Mesendoderm (in vitro differentiated cells): ENCODE data around the gene NME4.

Experiments used
- DNase-seq: peaks from one replicate; pipeline ENCODE4 v3.0.0; 2013
- H2AK5ac ChIP-seq: 2 replicates; pipeline ENCODE4 v1.6.1; 2013; ENCODE audit warnings: low read length, inconsistent platforms
- H2BK120ac ChIP-seq: 2 replicates; pipeline ENCODE4 v1.6.1; 2013; ENCODE audit warnings: low read depth, mild to moderate bottlenecking, low read length, moderate library complexity, mixed read lengths
- H2BK15ac ChIP-seq: replicated peaks from 2 replicates; pipeline ENCODE4 v1.6.1; 2013; ENCODE audit warnings: low read depth, mild to moderate bottlenecking, moderate library complexity
- H2BK5ac ChIP-seq: 2 replicates; pipeline ENCODE4 v1.6.1; 2013; ENCODE audit warnings: low read length, inconsistent platforms
- H3K18ac ChIP-seq: 2 replicates; pipeline ENCODE4 v1.6.1; 2013; ENCODE audit warnings: mild to moderate bottlenecking, low read length, mixed read lengths
- H3K23ac ChIP-seq: one replicate; pipeline ENCODE4 v1.6.1; 2013; ENCODE audit warnings: low read length
- H3K27ac ChIP-seq: 2 replicates; pipeline ENCODE4 v1.5.1; 2013; ENCODE audit warnings: low read depth, mild to moderate bottlenecking, inconsistent platforms, low read length, moderate library complexity
- H3K27me3 ChIP-seq: 2 replicates; pipeline ENCODE4 v1.6.1; 2013; ENCODE audit warnings: low read length, control low read depth, mild to moderate bottlenecking, inconsistent platforms; ENCODE audit not compliant: insufficient read depth, poor library complexity
- H3K36me3 ChIP-seq: 2 replicates; pipeline ENCODE4 v1.6.1; 2013; ENCODE audit warnings: low read length, inconsistent platforms; ENCODE audit not compliant: control insufficient read depth, insufficient read depth
- H3K4ac ChIP-seq: one replicate; pipeline ENCODE4 v1.6.1; 2013; ENCODE audit warnings: low read depth, mild to moderate bottlenecking, low read length, moderate library complexity
- H3K4me1 ChIP-seq: 2 replicates; pipeline ENCODE4 v1.6.1; 2013; ENCODE audit warnings: low read depth, low read length, inconsistent platforms; ENCODE audit not compliant: control insufficient read depth
- H3K4me2 ChIP-seq: 2 replicates; pipeline ENCODE4 v1.6.1; 2013; ENCODE audit warnings: low read length
- H3K4me3 ChIP-seq: 2 replicates; pipeline ENCODE4 v1.5.1; 2013; ENCODE audit warnings: mild to moderate bottlenecking, low read length
- H3K56ac ChIP-seq: one replicate; pipeline ENCODE4 v1.6.1; 2013; ENCODE audit warnings: low read length
- H3K79me1 ChIP-seq: 2 replicates; pipeline ENCODE4 v1.6.1; 2013; ENCODE audit warnings: low read length, inconsistent platforms
- H3K79me2 ChIP-seq: 2 replicates; pipeline ENCODE4 v1.6.1; 2013; ENCODE audit warnings: mild to moderate bottlenecking, low read length; ENCODE audit not compliant: control insufficient read depth, insufficient read depth
- H3K9ac ChIP-seq: 2 replicates; pipeline ENCODE4 v1.6.1; 2013; ENCODE audit warnings: low read length, inconsistent platforms
- H4K5ac ChIP-seq: one replicate; pipeline ENCODE4 v1.6.1; 2013; ENCODE audit warnings: low read length
- H4K8ac ChIP-seq: one replicate; pipeline ENCODE4 v1.6.1; 2013; ENCODE audit warnings: low read depth, mild to moderate bottlenecking, control low read depth, low read length, moderate library complexity
- WGBS: extraction: QIAGEN DNeasy Blood & Tissue Kit; methylation state at CpG from one replicate; pipeline ENCODE4 v1.1.7; 2013; ENCODE audit warnings: low lambda C conversion rate, missing lambda C conversion rate; ENCODE audit not compliant: insufficient coverage; ENCODE audit errors: extremely low coverage; 5-methylcytosine and 5-hydroxymethylcytosine counted together

Gene NME4

GRCh38 chr16:356741-357140 lies 40.3 kb upstream of the NME4 start:
- no peaks in the 10 kb centered on the region for H3K36me3 ChIP-seq
- no CpG with 5 or more reads among the region's 12 CpGs for WGBS
- no peaks in the 10 kb centered on the region for H3K79me1 ChIP-seq
- H3K23ac ChIP-seq, result no peak overlapping the region
- H3K4ac ChIP-seq, result no peak overlapping the region
- H3K79me2 ChIP-seq, result peaks cover 1% of the 10 kb centered on the region
- H4K5ac ChIP-seq, result no peak overlapping the region
- H3K27me3 ChIP-seq, result no peaks in the 10 kb centered on the region
- H3K4me3 ChIP-seq, result no peak overlapping the region
- no peak overlapping the region for H2BK120ac ChIP-seq
- H2BK5ac ChIP-seq, result no peak overlapping the region
- H3K4me2 ChIP-seq, result no peak overlapping the region
- H2AK5ac ChIP-seq, result no peak overlapping the region
- H3K27ac ChIP-seq, result no peak overlapping the region
- H4K8ac ChIP-seq, result no peak overlapping the region
- H3K18ac ChIP-seq, result no peak overlapping the region
- no peaks in the 10 kb centered on the region for H3K4me1 ChIP-seq
- H3K56ac ChIP-seq, result no peak overlapping the region
- H3K9ac ChIP-seq, result no peak overlapping the region
- no peak for DNase-seq
- H2BK15ac ChIP-seq, result no peak overlapping the region

DNA sequence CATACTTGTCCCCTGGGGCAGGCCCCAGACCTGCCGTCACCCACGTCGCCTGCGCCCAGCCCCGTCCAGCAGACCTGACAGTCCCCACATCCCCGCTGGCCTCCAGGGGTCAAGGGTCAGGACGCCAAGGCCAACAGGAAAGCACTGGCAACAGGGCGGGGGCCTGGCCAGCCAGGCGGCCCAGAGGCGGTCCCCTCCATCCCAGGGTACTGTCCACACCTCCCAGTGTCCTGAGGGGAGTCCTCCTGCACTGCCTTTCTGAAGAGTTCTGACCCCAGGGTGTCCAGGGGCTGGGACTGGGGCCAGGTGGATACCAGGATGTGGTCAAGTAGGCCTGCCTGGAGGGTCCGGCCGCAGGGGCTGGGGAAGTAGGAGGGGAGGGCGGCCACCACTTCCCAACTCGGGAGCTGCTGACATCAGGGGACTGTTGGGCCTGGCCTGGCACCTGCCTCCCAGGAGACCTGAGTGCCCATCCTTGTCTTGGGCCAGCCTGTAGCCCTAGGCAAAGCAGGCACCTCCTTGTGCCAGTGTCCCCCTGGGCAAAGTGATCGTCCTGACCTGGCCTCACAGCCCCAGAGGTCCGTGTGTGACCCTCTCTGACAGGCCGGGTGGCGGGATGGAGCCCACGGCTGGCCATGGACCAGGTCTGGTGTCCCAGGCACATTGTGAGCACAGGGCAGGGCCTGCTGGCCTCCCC lies 37.8 kb upstream of the NME4 start:
- Histone ChIP-seq H2BK5ac (no peak overlapping the region), H2BK120ac (no peak overlapping the region), H3K18ac (no peak overlapping the region), H3K79me2 (no peaks in the 10 kb centered on the region), H4K8ac (no peak overlapping the region), H3K27me3 (no peaks in the 10 kb centered on the region), H3K56ac (no peak overlapping the region), H2BK15ac (no peak overlapping the region), H3K9ac (no peak overlapping the region), H3K27ac (no peak overlapping the region), H3K4me2 (no peak overlapping the region), H3K79me1 (no peaks in the 10 kb centered on the region), H3K23ac (no peak overlapping the region), H3K4ac (no peak overlapping the region), H3K36me3 (no peaks in the 10 kb centered on the region), H3K4me3 (no peak overlapping the region), H2AK5ac (no peak overlapping the region), H4K5ac (no peak overlapping the region), H3K4me1 (no peaks in the 10 kb centered on the region)
- WGBS, result no CpG with 5 or more reads among the region's 19 CpGs
- DNase-seq, result no peak

DNA sequence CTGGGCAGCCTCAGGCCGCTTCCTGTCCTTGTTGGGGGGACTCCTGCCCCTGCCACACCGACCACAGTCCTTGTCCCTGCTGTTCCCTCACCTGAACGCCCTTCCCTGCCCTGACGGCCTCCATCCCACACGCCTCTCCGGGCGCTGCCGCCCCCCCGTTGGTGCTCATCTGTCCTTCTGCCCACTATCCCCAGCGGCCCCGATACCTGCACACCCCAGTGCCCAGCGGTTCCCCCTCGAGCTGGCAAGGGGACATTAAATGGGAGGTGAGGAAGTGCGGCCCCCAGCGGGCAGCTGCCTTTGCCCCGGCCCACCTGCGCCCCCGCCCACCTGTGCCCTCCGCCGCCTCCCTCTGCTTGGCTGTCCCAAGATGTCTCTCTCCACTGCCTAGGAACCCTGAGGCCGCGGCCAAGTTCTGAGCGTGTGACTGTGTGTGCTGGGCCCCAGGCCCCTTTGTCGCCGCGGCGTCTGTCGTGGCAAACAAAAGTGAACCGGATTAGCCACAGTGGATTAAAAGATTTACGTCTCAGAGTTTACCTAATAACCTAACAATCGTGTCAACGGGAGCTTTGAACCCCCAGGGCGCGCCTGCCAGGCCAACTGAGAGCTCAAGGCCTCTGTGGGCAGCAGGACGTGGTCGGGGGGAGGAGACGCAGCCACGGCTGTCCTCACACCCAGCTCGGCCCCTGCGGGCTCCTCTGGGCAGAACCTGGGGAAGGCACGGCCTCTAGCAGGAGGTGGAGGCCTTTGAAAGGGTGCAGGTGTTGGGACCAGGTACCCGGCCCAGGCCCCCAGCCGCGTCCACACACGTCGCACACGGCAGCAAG lies 36.9 kb upstream of the NME4 start:
- Histone ChIP-seq H3K27me3 (no peaks in the 10 kb centered on the region), H3K18ac (no peak overlapping the region), H2BK120ac (no peak overlapping the region), H3K4ac (no peak overlapping the region), H3K4me3 (no peak overlapping the region), H3K9ac (no peak overlapping the region), H2AK5ac (no peak overlapping the region), H3K23ac (no peak overlapping the region), H3K36me3 (no peaks in the 10 kb centered on the region), H2BK5ac (no peak overlapping the region), H3K4me2 (no peak overlapping the region), H3K79me2 (no peaks in the 10 kb centered on the region), H3K4me1 (no peaks in the 10 kb centered on the region), H3K79me1 (no peaks in the 10 kb centered on the region), H4K8ac (no peak overlapping the region), H2BK15ac (no peak overlapping the region), H3K56ac (no peak overlapping the region), H4K5ac (no peak overlapping the region), H3K27ac (no peak overlapping the region)
- DNase-seq, result no peak
- WGBS, result no CpG with 5 or more reads among the region's 47 CpGs

GRCh38 chr16:360698-361336 lies 36.2 kb upstream of the NME4 start:
- no peak overlapping the region for H3K27ac ChIP-seq
- no peak overlapping the region for H3K4me3 ChIP-seq
- no peak overlapping the region for H4K8ac ChIP-seq

GRCh38 chr16:361341-361871 lies 35.6 kb upstream of the NME4 start:
- Histone ChIP-seq H2AK5ac (no peak overlapping the region), H4K8ac (no peak overlapping the region), H3K4me3 (no peak overlapping the region), H3K79me2 (no peaks in the 10 kb centered on the region), H3K4me1 (no peaks in the 10 kb centered on the region), H3K9ac (no peak overlapping the region), H2BK15ac (no peak overlapping the region), H3K27ac (no peak overlapping the region), H3K4me2 (no peak overlapping the region), H3K56ac (no peak overlapping the region), H3K4ac (no peak overlapping the region), H3K23ac (no peak overlapping the region), H3K27me3 (no peaks in the 10 kb centered on the region), H2BK120ac (no peak overlapping the region), H4K5ac (no peak overlapping the region), H2BK5ac (no peak overlapping the region), H3K36me3 (no peaks in the 10 kb centered on the region), H3K18ac (no peak overlapping the region), H3K79me1 (no peaks in the 10 kb centered on the region)
- no peak for DNase-seq
- WGBS, result no CpG with 5 or more reads among the region's 30 CpGs

More at GRCh38 chr16:360698-361336, 36.2 kb upstream of the NME4 start:
- H3K4me1 ChIP-seq, result no peaks in the 10 kb centered on the region
- no peaks in the 10 kb centered on the region for H3K79me1 ChIP-seq
- no peak overlapping the region for H3K56ac ChIP-seq
- no peaks in the 10 kb centered on the region for H3K27me3 ChIP-seq
- no peak overlapping the region for H2BK5ac ChIP-seq
- DNase-seq, result no peak
- H3K79me2 ChIP-seq, result no peaks in the 10 kb centered on the region
- H3K4ac ChIP-seq, result no peak overlapping the region
- WGBS, result no CpG with 5 or more reads among the region's 47 CpGs
- H3K36me3 ChIP-seq, result no peaks in the 10 kb centered on the region
- no peak overlapping the region for H3K18ac ChIP-seq
- no peak overlapping the region for H2AK5ac ChIP-seq
- no peak overlapping the region for H3K9ac ChIP-seq
- H2BK15ac ChIP-seq, result no peak overlapping the region
- no peak overlapping the region for H3K4me2 ChIP-seq
- H2BK120ac ChIP-seq, result no peak overlapping the region
- H4K5ac ChIP-seq, result no peak overlapping the region
- no peak overlapping the region for H3K23ac ChIP-seq
